Activated gamma-delta T cell (primary cell): ENCODE measurements around the gene CCP110.

Experiments
- DNase-seq: peaks from one replicate; lab custom pipeline; 2025; lab: John Stamatoyannopoulos, UW

Gene CCP110

GRCh38 chr16:19599968-19600716 is 76.4 kb downstream of the CCP110 start:
- DNase-seq, result no peak

- no peak for DNase-seq
Observed at GRCh38 chr16:19601083-19601976, 77.6 kb downstream of the CCP110 start.
